HepG2 (cell line): ENCODE data around the gene TWNK. TPM values are rescaled to one million over a fixed set of nuclear protein-coding genes. Genes with fewer than 3 reads are reported as not detected.
A peak's percentile ranks its signal among the peaks of the same experiment; 100 is the strongest.

ENCODE experiments used
- ESRRA ChIP-seq: sonication (generic); formaldehyde crosslinking; IDR thresholded peaks from 2 replicates; pipeline ENCODE4 v1.5.1; 2020; ENCODE audit warnings: mild to moderate bottlenecking, low read depth, missing genetic modification reagents
- HCFC1 ChIP-seq: fragments of 150-350 bp; IDR thresholded peaks from 2 replicates; pipeline ENCODE4 v1.6.1; 2014; ENCODE audit warnings: low read depth, low read length
- MEF2D ChIP-seq: sonication (generic); formaldehyde crosslinking; IDR thresholded peaks from 2 replicates; pipeline ENCODE4 v1.5.1; 2020; ENCODE audit warnings: mild to moderate bottlenecking, missing genetic modification reagents
- SAFB2 ChIP-seq: sonication (generic); formaldehyde crosslinking; IDR thresholded peaks from 2 replicates; pipeline ENCODE4 v1.5.1; 2020; ENCODE audit warnings: missing genetic modification reagents, low read depth, mild to moderate bottlenecking, borderline replicate concordance
- ZBTB20 ChIP-seq: sonication (generic); formaldehyde crosslinking; IDR thresholded peaks from 2 replicates; pipeline ENCODE4 v1.8.1; 2023; ENCODE audit warnings: missing genetic modification reagents, low read depth, mild to moderate bottlenecking, borderline replicate concordance
- ZBTB3 ChIP-seq: sonication (generic); formaldehyde crosslinking; IDR thresholded peaks from 2 replicates; pipeline ENCODE4 v1.4.0; 2020; ENCODE audit warnings: low read depth, mild to moderate bottlenecking, moderate library complexity, missing genetic modification reagents, borderline replicate concordance
- ZFX ChIP-seq: sonication (generic); formaldehyde crosslinking; IDR thresholded peaks from 2 replicates; pipeline ENCODE4 v1.4.0; 2020; ENCODE audit warnings: mild to moderate bottlenecking, low read depth, missing genetic modification reagents, moderate library complexity
- ZNF160 ChIP-seq: sonication (generic); formaldehyde crosslinking; IDR thresholded peaks from 2 replicates; pipeline ENCODE4 v1.8.0; 2022; ENCODE audit warnings: mild to moderate bottlenecking, inconsistent platforms, missing genetic modification reagents
- ZNF33A ChIP-seq: sonication (generic); formaldehyde crosslinking; IDR thresholded peaks from 2 replicates; pipeline ENCODE4 v1.5.1; 2020; ENCODE audit warnings: missing genetic modification reagents, mild to moderate bottlenecking, moderate library complexity, borderline replicate concordance
- polyA plus RNA-seq, 8 experiments: library from polyadenylated mRNA; depleted of rRNA in 3 of 8; stranded (reverse) in 7 of 8; unstranded in 1 of 8; fragments of >200 nt; fragmentation: Illumina TruSeq in 4 of 8; extraction: Trizol in 4 of 8; gene quantifications; 2 replicates each; pipeline versions ENCODE4 v1.2.1 to v1.2.3, GENCODE V29; 2011 to 2016; ENCODE audit warnings: low read depth in 4 of 8, missing spikeins in 1 of 8, mixed read lengths in 1 of 8; ENCODE audit not compliant: insufficient read depth in 1 of 8
- total RNA-seq, 5 experiments: library from RNA; depleted of rRNA; stranded (reverse); fragments of >200 nt; fragmentation: Illumina TruSeq; extraction: Trizol; gene quantifications; 2 replicates each; pipeline ENCODE4 v1.2.3, GENCODE V29; 2016; ENCODE audit warnings: low read depth in 1 of 5
- TF ChIP-seq, protein P1 (sequence below): sonication (generic); formaldehyde crosslinking; IDR thresholded peaks from 2 replicates; pipeline ENCODE4 v1.4.0; 2020; ENCODE audit warnings: missing genetic modification reagents, borderline replicate concordance
- TF ChIP-seq, protein P2 (sequence below): sonication (generic); formaldehyde crosslinking; IDR thresholded peaks from 2 replicates; pipeline ENCODE4 v1.5.1; 2020; ENCODE audit warnings: mild to moderate bottlenecking, moderate library complexity, missing genetic modification reagents
- TF ChIP-seq, protein P3 (sequence below): sonication (generic); formaldehyde crosslinking; conservative IDR thresholded peaks from 2 replicates; pipeline ENCODE4 v1.8.0; 2022; ENCODE audit warnings: missing genetic modification reagents
- TF ChIP-seq, protein P4 (sequence below): sonication (generic); formaldehyde crosslinking; IDR thresholded peaks from 2 replicates; pipeline ENCODE4 v1.5.0; 2020; ENCODE audit warnings: mild to moderate bottlenecking, missing genetic modification reagents

The TWNK gene
- total and polyA plus RNA-seq, 2 of the 13 experiments (the other 11 are each of a cell fraction or from before 2014, with no cell fraction given): 10.7 to 16.5 TPM

DNA sequence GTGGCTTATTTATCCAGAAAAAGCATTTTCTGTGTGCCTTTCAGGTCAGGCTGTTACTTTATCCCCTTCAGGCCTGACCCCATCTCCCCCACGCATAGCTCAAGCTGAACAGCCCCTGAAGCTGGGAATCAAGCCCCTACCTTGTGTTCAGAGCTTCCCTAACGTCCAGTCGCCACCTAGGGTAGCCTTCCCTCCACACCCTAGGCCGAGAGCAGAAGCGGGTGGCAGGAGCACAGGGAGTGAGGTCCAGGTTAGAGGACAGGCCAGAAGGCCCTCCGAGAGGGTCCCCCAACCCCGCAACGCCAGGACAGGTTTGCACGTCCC lies 18.5 kb upstream of the TWNK start (continued):
- TF ChIP-seq, protein P1, sequence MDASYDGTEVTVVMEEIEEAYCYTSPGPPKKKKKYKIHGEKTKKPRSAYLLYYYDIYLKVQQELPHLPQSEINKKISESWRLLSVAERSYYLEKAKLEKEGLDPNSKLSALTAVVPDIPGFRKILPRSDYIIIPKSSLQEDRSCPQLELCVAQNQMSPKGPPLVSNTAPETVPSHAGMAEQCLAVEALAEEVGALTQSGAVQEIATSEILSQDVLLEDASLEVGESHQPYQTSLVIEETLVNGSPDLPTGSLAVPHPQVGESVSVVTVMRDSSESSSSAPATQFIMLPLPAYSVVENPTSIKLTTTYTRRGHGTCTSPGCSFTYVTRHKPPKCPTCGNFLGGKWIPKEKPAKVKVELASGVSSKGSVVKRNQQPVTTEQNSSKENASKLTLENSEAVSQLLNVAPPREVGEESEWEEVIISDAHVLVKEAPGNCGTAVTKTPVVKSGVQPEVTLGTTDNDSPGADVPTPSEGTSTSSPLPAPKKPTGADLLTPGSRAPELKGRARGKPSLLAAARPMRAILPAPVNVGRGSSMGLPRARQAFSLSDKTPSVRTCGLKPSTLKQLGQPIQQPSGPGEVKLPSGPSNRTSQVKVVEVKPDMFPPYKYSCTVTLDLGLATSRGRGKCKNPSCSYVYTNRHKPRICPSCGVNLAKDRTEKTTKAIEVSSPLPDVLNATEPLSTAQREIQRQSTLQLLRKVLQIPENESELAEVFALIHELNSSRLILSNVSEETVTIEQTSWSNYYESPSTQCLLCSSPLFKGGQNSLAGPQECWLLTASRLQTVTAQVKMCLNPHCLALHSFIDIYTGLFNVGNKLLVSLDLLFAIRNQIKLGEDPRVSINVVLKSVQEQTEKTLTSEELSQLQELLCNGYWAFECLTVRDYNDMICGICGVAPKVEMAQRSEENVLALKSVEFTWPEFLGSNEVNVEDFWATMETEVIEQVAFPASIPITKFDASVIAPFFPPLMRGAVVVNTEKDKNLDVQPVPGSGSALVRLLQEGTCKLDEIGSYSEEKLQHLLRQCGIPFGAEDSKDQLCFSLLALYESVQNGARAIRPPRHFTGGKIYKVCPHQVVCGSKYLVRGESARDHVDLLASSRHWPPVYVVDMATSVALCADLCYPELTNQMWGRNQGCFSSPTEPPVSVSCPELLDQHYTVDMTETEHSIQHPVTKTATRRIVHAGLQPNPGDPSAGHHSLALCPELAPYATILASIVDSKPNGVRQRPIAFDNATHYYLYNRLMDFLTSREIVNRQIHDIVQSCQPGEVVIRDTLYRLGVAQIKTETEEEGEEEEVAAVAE (CRISPR knock-in tag): 0 out of 2 replicates have a peak, but pooled peaks have one; percentile 11
- TF ChIP-seq, protein P2, sequence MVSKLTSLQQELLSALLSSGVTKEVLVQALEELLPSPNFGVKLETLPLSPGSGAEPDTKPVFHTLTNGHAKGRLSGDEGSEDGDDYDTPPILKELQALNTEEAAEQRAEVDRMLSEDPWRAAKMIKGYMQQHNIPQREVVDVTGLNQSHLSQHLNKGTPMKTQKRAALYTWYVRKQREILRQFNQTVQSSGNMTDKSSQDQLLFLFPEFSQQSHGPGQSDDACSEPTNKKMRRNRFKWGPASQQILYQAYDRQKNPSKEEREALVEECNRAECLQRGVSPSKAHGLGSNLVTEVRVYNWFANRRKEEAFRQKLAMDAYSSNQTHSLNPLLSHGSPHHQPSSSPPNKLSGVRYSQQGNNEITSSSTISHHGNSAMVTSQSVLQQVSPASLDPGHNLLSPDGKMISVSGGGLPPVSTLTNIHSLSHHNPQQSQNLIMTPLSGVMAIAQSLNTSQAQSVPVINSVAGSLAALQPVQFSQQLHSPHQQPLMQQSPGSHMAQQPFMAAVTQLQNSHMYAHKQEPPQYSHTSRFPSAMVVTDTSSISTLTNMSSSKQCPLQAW (CRISPR knock-in tag): no peak
- 0 out of 2 replicates have a peak, but pooled peaks have one; percentile 15 for TF ChIP-seq SAFB2 (CRISPR knock-in tag)
- TF ChIP-seq ZFX (CRISPR knock-in tag): no peak
- no peak for TF ChIP-seq HCFC1
- TF ChIP-seq, protein P3, sequence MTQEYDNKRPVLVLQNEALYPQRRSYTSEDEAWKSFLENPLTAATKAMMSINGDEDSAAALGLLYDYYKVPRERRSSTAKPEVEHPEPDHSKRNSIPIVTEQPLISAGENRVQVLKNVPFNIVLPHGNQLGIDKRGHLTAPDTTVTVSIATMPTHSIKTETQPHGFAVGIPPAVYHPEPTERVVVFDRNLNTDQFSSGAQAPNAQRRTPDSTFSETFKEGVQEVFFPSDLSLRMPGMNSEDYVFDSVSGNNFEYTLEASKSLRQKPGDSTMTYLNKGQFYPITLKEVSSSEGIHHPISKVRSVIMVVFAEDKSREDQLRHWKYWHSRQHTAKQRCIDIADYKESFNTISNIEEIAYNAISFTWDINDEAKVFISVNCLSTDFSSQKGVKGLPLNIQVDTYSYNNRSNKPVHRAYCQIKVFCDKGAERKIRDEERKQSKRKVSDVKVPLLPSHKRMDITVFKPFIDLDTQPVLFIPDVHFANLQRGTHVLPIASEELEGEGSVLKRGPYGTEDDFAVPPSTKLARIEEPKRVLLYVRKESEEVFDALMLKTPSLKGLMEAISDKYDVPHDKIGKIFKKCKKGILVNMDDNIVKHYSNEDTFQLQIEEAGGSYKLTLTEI: no peak
- TF ChIP-seq ZBTB20 (CRISPR knock-in tag): 0 out of 2 replicates have a peak, but pooled peaks have one; percentile 9
- no peak for TF ChIP-seq ZNF33A (CRISPR knock-in tag)
- TF ChIP-seq ESRRA (CRISPR knock-in tag): 0 out of 2 replicates have a peak, but pooled peaks have one; percentile 9
- 0 out of 2 replicates have a peak, but pooled peaks have one; percentile 18 for TF ChIP-seq MEF2D (CRISPR knock-in tag)
- TF ChIP-seq, protein P4, sequence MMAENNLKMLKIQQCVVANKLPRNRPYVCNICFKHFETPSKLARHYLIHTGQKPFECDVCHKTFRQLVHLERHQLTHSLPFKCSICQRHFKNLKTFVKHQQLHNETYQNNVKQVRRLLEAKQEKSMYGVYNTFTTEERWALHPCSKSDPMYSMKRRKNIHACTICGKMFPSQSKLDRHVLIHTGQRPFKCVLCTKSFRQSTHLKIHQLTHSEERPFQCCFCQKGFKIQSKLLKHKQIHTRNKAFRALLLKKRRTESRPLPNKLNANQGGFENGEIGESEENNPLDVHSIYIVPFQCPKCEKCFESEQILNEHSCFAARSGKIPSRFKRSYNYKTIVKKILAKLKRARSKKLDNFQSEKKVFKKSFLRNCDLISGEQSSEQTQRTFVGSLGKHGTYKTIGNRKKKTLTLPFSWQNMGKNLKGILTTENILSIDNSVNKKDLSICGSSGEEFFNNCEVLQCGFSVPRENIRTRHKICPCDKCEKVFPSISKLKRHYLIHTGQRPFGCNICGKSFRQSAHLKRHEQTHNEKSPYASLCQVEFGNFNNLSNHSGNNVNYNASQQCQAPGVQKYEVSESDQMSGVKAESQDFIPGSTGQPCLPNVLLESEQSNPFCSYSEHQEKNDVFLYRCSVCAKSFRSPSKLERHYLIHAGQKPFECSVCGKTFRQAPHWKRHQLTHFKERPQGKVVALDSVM (CRISPR knock-in tag): peak; percentile 34; the same call in 1 of the 2 replicates
- TF ChIP-seq ZNF160 (CRISPR knock-in tag): no peak
- TF ChIP-seq ZBTB3: no peak
